HG03103 (cell line): ENCODE measurements around the gene CLOCK.

Experiments
- ATAC-seq: cut with Tn5 transposase; IDR thresholded peaks from one replicate; pipeline ENCODE4 v1.9.1; 2021; ENCODE audit warnings: low read depth; ENCODE audit not compliant: unreplicated experiment

CLOCK gene

GRCh38 chr4:55386840-55387239, 159.9 kb downstream of the CLOCK start:
- ATAC-seq, result no peak

- ATAC-seq, result peak; percentile 88
Observed at GRCh38 chr4:55386073-55386472, 160.6 kb downstream of the CLOCK start.

DNA sequence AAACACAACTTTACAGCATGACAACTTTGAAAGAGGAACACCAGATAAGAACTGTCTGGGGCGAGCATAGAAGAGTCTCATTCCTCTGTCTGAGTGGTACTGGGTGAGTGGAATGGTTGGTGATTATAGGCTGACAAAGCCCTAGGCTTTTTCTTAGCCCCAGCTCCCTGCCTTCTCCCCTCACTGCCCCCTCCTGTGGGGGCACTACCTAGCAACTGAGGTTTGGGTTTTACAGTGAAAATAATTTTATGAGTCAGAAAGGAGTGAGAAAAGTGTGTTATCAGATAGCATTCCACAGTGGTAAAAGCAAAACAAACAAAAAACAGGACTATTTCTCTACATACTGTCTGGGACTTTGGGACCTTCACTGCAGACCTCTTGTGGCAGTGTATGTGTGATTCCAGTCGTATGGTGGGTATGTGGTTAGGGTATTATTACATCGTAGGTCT, 161.5 kb downstream of the CLOCK start:
- no peak for ATAC-seq

DNA sequence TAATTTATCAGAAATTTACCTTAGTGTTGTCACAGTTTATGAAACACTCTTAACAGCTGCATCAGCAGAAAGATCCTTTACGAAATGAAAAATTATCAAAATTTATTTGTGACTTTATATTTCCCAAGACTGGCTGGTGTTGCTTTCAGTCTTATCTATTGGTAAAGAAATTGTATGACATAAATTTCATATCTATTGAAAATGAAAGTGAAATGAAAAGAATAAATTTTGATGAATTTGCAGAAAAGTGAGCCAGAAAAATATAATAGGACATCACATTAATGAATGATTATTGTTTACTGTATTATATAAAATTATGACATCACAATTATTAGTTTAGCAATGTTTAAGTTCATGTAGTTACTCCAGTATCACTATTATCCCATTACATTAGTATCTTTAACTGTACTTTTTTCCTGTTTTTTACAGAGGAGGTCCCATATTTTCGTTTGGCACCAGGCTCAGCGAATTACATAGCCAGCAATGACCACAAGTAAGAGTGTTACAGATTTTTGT, 164.2 kb downstream of the CLOCK start:
- ATAC-seq, result no peak

- ATAC-seq, result no peak
Observed at GRCh38 chr4:55381502-55381901, 165.2 kb downstream of the CLOCK start.

DNA sequence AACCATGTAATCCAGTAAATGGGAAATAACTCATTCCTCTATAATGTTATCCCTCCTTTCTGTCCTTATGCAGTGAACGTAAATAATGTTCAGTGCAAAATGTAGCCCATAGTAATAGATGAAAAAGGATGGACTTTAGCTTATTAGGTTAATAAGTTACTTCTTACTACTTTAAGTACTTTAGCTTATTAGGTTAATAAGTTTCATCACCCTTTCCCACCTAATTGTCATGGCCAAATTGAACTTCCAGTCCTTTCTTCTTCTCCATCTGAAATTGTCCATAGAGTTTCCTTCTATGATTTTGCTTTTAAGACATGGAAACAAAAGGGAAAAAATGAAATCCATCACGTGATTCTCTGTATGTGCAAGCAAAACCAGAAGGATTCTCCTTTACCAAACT, 166.1 kb downstream of the CLOCK start:
- ATAC-seq, result no peak

DNA sequence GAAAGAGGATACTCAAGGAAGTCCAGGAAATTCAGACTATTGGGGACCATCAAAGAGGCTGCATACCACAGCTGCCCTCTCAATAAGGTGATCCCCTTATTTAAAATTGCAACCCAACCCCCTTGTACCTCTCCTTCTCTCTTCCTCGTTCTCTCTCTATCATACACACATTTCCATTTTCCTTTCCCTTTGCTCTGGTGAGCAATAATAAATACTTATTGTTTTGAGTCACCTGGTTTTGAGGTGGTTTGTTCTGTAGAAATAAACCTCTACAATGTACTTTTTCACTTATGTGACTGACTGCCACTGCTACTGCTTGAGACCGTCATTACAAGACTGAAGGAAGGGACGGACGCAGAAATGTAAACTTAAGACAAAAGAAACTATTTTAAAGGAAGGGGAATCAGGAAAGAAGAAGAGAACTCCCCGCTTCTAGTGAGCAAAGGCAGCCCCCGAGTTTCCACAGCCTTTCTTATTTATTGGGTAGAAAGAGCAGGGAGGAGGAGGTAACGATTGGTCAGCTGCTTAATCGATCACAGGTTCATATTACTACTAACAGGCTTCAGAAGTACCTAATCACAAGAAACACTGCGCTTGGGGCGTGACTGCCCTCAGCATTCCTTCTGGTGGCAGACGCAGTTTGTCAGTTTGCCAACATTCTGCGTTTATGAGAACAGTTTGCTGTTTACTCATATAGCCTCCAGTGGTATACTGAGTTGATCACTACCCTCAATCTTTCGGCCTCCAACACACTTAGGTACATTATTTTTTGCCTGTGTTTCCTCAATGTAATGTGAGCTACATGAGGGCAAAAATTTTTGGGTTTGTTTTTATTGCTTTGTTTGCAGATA, 167.9 kb downstream of the CLOCK start:
- ATAC-seq, result no peak
